Measurements from ENCODE around the gene CDKL5. TPM values are rescaled to one million over a fixed set of nuclear protein-coding genes. Genes with fewer than 3 reads are reported as not detected.

The CDKL5 gene
- total and polyA plus RNA-seq, 2 donors from 2014 or later = 2.0 to 18.0 TPM

- intact Hi-C loops (cut with DNase I) = no loop called here
- Histone ChIP-seq H3K9ac (ENCODE audit: low read length in 3 of 3) (no peak overlapping the region), H3K9me3 (ENCODE audit: control insufficient read depth in 2 of 3, insufficient read depth in 1 of 3, low read length in 3 of 3) (no peaks in the 10 kb centered on the region), H3K36me3 (ENCODE audit: control insufficient read depth in 2 of 3, insufficient read depth in 3 of 3, low read length in 3 of 3) (no peaks in the 10 kb centered on the region), H3K27me3 (ENCODE audit: control insufficient read depth, insufficient read depth, low read length) (peaks cover 2% of the 10 kb centered on the region), H3K4me3 (ENCODE audit: low read length in 3 of 3) (no peak overlapping the region), H3K27ac (ENCODE audit: low read depth in 2 of 2, low read length in 2 of 2) (no peak overlapping the region), H3K4me1 (ENCODE audit: control insufficient read depth in 2 of 3, insufficient read depth in 2 of 3, low read depth in 1 of 3, low read length in 3 of 3) (no peaks in the 10 kb centered on the region)
- FAIRE-seq (no peak), DNase-seq (no peak)
- TF ChIP-seq CTCF (IDR thresholded peaks at IDR 0.05; ENCODE audit: borderline replicate concordance, extremely low read depth, insufficient read depth) = no peak
These were observed 141.3 kb downstream of the CDKL5 start for GRCh38 chrX:18566748-18567147.

- no peaks in the 10 kb centered on the region for H3K9me3 ChIP-seq (ENCODE audit: control insufficient read depth in 2 of 3, insufficient read depth in 1 of 3, low read length in 3 of 3)
- no peak for FAIRE-seq
- H3K4me3 ChIP-seq (ENCODE audit: low read length in 3 of 3) = no peak overlapping the region
- no peak overlapping the region for H3K9ac ChIP-seq (ENCODE audit: low read length in 3 of 3)
- peaks cover under 1% of the 10 kb centered on the region for H3K27me3 ChIP-seq (ENCODE audit: control insufficient read depth, insufficient read depth, low read length)
- H3K36me3 ChIP-seq (ENCODE audit: control insufficient read depth in 2 of 3, insufficient read depth in 3 of 3, low read length in 3 of 3) = no peaks in the 10 kb centered on the region
- intact Hi-C loops (cut with DNase I) = no loop called here
- H3K4me1 ChIP-seq (ENCODE audit: control insufficient read depth in 2 of 3, insufficient read depth in 2 of 3, low read depth in 1 of 3, low read length in 3 of 3) = no peaks in the 10 kb centered on the region
- no peak for TF ChIP-seq CTCF (IDR thresholded peaks at IDR 0.05; ENCODE audit: borderline replicate concordance, extremely low read depth, insufficient read depth)
- H3K27ac ChIP-seq (ENCODE audit: low read depth in 2 of 2, low read length in 2 of 2) = no peak overlapping the region
- DNase-seq = no peak
These were observed 148.1 kb downstream of the CDKL5 start for GRCh38 chrX:18573556-18573955.

- FAIRE-seq = no peak
- no peak for DNase-seq
- TF ChIP-seq CTCF (IDR thresholded peaks at IDR 0.05; ENCODE audit: borderline replicate concordance, extremely low read depth, insufficient read depth) = no peak
These were observed 149.2 kb downstream of the CDKL5 start for GRCh38 chrX:18574591-18574990.

GRCh38 chrX:18575744-18576143, 150.3 kb downstream of the CDKL5 start:
- Histone ChIP-seq H3K4me3 (ENCODE audit: low read length in 3 of 3) (no peak overlapping the region), H3K27me3 (ENCODE audit: control insufficient read depth, insufficient read depth, low read length) (peaks cover 2% of the 10 kb centered on the region), H3K9ac (ENCODE audit: low read length in 3 of 3) (no peak overlapping the region), H3K4me1 (ENCODE audit: control insufficient read depth in 2 of 3, insufficient read depth in 2 of 3, low read depth in 1 of 3, low read length in 3 of 3) (no peaks in the 10 kb centered on the region), H3K27ac (ENCODE audit: low read depth in 2 of 2, low read length in 2 of 2) (no peak overlapping the region), H3K9me3 (ENCODE audit: control insufficient read depth in 2 of 3, insufficient read depth in 1 of 3, low read length in 3 of 3) (no peaks in the 10 kb centered on the region), H3K36me3 (ENCODE audit: control insufficient read depth in 2 of 3, insufficient read depth in 3 of 3, low read length in 3 of 3) (no peaks in the 10 kb centered on the region)
- TF ChIP-seq CTCF (IDR thresholded peaks at IDR 0.05; ENCODE audit: borderline replicate concordance, extremely low read depth, insufficient read depth) = no peak
- DNase-seq (no peak), FAIRE-seq (no peak)
- intact Hi-C loops (cut with DNase I) = no loop called here

More at GRCh38 chrX:18574591-18574990, 149.2 kb downstream of the CDKL5 start:
- intact Hi-C loops (cut with DNase I) = no loop called here
- H3K4me1 ChIP-seq (ENCODE audit: control insufficient read depth in 2 of 3, insufficient read depth in 2 of 3, low read depth in 1 of 3, low read length in 3 of 3) = no peaks in the 10 kb centered on the region
- H3K4me3 ChIP-seq (ENCODE audit: low read length in 3 of 3) = no peak overlapping the region
- H3K9ac ChIP-seq (ENCODE audit: low read length in 3 of 3) = no peak overlapping the region
- H3K36me3 ChIP-seq (ENCODE audit: control insufficient read depth in 2 of 3, insufficient read depth in 3 of 3, low read length in 3 of 3) = no peaks in the 10 kb centered on the region
- peaks cover 2% of the 10 kb centered on the region for H3K27me3 ChIP-seq (ENCODE audit: control insufficient read depth, insufficient read depth, low read length)
- no peaks in the 10 kb centered on the region for H3K9me3 ChIP-seq (ENCODE audit: control insufficient read depth in 2 of 3, insufficient read depth in 1 of 3, low read length in 3 of 3)
- no peak overlapping the region for H3K27ac ChIP-seq (ENCODE audit: low read depth in 2 of 2, low read length in 2 of 2)

Data from kidney (tissue), 14 donors.